ENCODE data around the gene PDZD7.

PDZD7 gene

GRCh38 chr10:101060036-101060950 lies 29.4 kb upstream of the PDZD7 start:
- Histone ChIP-seq H3K4me3 (ENCODE audit: low read depth, low read length) (peak overlapping the region; percentile 91), H3K36me3 (ENCODE audit: control insufficient read depth in 2 of 2, insufficient read depth in 1 of 2, low read length in 2 of 2) (peaks cover 12 to 13% of the 10 kb centered on the region in 2 experiments; a peak in 2 of 3 replicates), H3K27ac (ENCODE audit: extremely low read depth, low read depth, low read length) (peak overlapping the region; percentile 97), H3K4me1 (ENCODE audit: control insufficient read depth, insufficient read depth, low read length) (peaks cover 18% of the 10 kb centered on the region), H3K9me3 (ENCODE audit: control insufficient read depth, insufficient read depth, low read depth, low read length) (no peaks in the 10 kb centered on the region)
- POLR2A ChIA-PET = interaction anchor here (0.7 to 2.3 kb wide), 13 partner anchors 9 to 82 kb away, joined by 3 to 32 read pairs (median 6); partner anchors contain the start of genes LZTS2, PDZD7 and SFXN3
- CTCF ChIA-PET = interaction anchor here (0.6 to 5.8 kb wide), 29 partner anchors 8 to 524 kb away, joined by 3 to 112 read pairs (median 5); partner anchors contain the start of genes PDZD7 and SFXN3
- TF ChIP-seq ZNF660 (tag by site-specific recombination; IDR thresholded peaks at IDR 0.05) (peak; percentile 65), ZNF24 (tag by site-specific recombination; IDR thresholded peaks at IDR 0.05) (peak; percentile 18; the same call in 1 of the 2 replicates), ZNF501 (tag by site-specific recombination; IDR thresholded peaks at IDR 0.05) (peak; percentile 50; the same call in 1 of the 2 replicates), ZNF133 (tag by site-specific recombination; IDR thresholded peaks at IDR 0.05) (no peak), ZSCAN30 (tag by site-specific recombination; IDR thresholded peaks at IDR 0.05) (peak; percentile 36; the same call in 1 of the 2 replicates), REPIN1 (tag by site-specific recombination; IDR thresholded peaks at IDR 0.05; ENCODE audit: low read depth) (0 out of 2 replicates have a peak, but pooled peaks have one; percentile 15), ZSCAN4 (tag by site-specific recombination; IDR thresholded peaks at IDR 0.05) (no peak; the same call in 1 of the 2 replicates), ZNF202 (tag by site-specific recombination; IDR thresholded peaks at IDR 0.05; ENCODE audit: borderline replicate concordance) (no peak), CTCF (tag by site-specific recombination; IDR thresholded peaks at IDR 0.05) (peak; percentile 75), ZXDB (tag by site-specific recombination; IDR thresholded peaks at IDR 0.05) (peak; percentile 0; the same call in 1 of the 2 replicates), ZNF223 (tag by site-specific recombination; IDR thresholded peaks at IDR 0.05) (no peak), TRIM28 (IDR thresholded peaks at IDR 0.05; ENCODE audit: borderline replicate concordance, low read length) (no peak), ZFP37 (tag by site-specific recombination; IDR thresholded peaks at IDR 0.05) (peak; percentile 81), ZNF654 (tag by site-specific recombination; IDR thresholded peaks at IDR 0.05; ENCODE audit: low read depth) (peak; percentile 94), ZNF335 (tag by site-specific recombination; conservative IDR thresholded peaks at IDR 0.05) (peak; percentile 82), KLF17 (tag by site-specific recombination; IDR thresholded peaks at IDR 0.05) (0 out of 2 replicates have a peak, but pooled peaks have one; percentile 32), ZEB2 (tag by site-specific recombination; IDR thresholded peaks at IDR 0.05) (peak; percentile 84), GLIS1 (tag by site-specific recombination; IDR thresholded peaks at IDR 0.05) (no peak), WT1 (tag by site-specific recombination; IDR thresholded peaks at IDR 0.05) (no peak), ZNF747 (tag by site-specific recombination; IDR thresholded peaks at IDR 0.05) (no peak), ZNF292 (tag by site-specific recombination; IDR thresholded peaks at IDR 0.05; ENCODE audit: borderline replicate concordance, low read depth) (no peak), PRDM4 (tag by site-specific recombination; IDR thresholded peaks at IDR 0.05) (0 out of 2 replicates have a peak, but pooled peaks have one; percentile 33), ZNF76 (tag by site-specific recombination; IDR thresholded peaks at IDR 0.05; ENCODE audit: borderline replicate concordance, low read depth) (no peak), ZNF2 (tag by site-specific recombination; IDR thresholded peaks at IDR 0.05) (peak; percentile 78; the same call in 1 of the 2 replicates), BCL6B (tag by site-specific recombination; IDR thresholded peaks at IDR 0.05) (peak; percentile 73; the same call in 1 of the 2 replicates), KLF16 (tag by site-specific recombination; IDR thresholded peaks at IDR 0.05) (peak; percentile 38; the same call in 1 of the 2 replicates), KLF10 (tag by site-specific recombination; IDR thresholded peaks at IDR 0.05) (peak; percentile 38; the same call in 1 of the 2 replicates), ZNF600 (tag by site-specific recombination; IDR thresholded peaks at IDR 0.05) (no peak), ZBTB17 (tag by site-specific recombination; IDR thresholded peaks at IDR 0.05) (peak; percentile 42; the same call in 1 of the 2 replicates), ZNF561 (tag by site-specific recombination; IDR thresholded peaks at IDR 0.05; ENCODE audit: borderline replicate concordance) (0 out of 2 replicates have a peak, but pooled peaks have one; percentile 27)
